Keratinocyte (primary cell): Measurements from ENCODE around the gene DPPA4. TPM values are rescaled to one million over a fixed set of nuclear protein-coding genes. Genes with fewer than 3 reads are reported as not detected.

ENCODE experiments used
- DNase-seq: peaks from one replicate; pipeline ENCODE4 v3.0.0-alpha.2; 2011; ENCODE audit warnings: low read depth, missing footprints, low spot score
- FAIRE-seq: peaks from 2 replicates; lab custom pipeline; 2011; peaks lifted over from hg19 to GRCh38; lab: Jason Lieb, UNC
- H2AFZ ChIP-seq: 2 replicates; pipeline ENCODE4 v1.6.0; 2012; ENCODE audit warnings: low read length, control low read depth, inconsistent platforms; ENCODE audit not compliant: control insufficient read depth
- H3K27ac ChIP-seq: 2 replicates; pipeline ENCODE4 v1.5.1; 2011; ENCODE audit warnings: low read length; ENCODE audit not compliant: control insufficient read depth, insufficient read depth
- H3K27me3 ChIP-seq: 3 replicates; pipeline ENCODE4 v1.6.0; 2011; ENCODE audit warnings: low read length; ENCODE audit not compliant: control insufficient read depth, insufficient read depth; ENCODE audit errors: extremely low read depth
- H3K36me3 ChIP-seq, 2 experiments: 2 replicates in 1 of 2; 3 replicates in 1 of 2; pipeline ENCODE4 v1.5.1; 2011; ENCODE audit warnings: low read length in 2 of 2, mild to moderate bottlenecking in 1 of 2; ENCODE audit not compliant: control insufficient read depth in 2 of 2, insufficient read depth in 2 of 2; ENCODE audit errors: extremely low read depth in 1 of 2
- H3K4me1 ChIP-seq: 3 replicates; pipeline ENCODE4 v1.5.1; 2011; ENCODE audit warnings: low read length; ENCODE audit not compliant: control insufficient read depth, insufficient read depth; ENCODE audit errors: extremely low read depth
- H3K4me2 ChIP-seq: 3 replicates; pipeline ENCODE4 v1.6.0; 2011; ENCODE audit warnings: low read depth, low read length; ENCODE audit not compliant: control insufficient read depth, insufficient read depth; ENCODE audit errors: extremely low read depth
- H3K4me3 ChIP-seq, 3 experiments: fragments of 200-600 bp in 1 of 3; sonication (generic) in 1 of 3; 2 replicates in 2 of 3; 3 replicates in 1 of 3; pipeline ENCODE4 v1.5.1; 2011 to 2016; ENCODE audit warnings: low read length in 3 of 3, mild to moderate bottlenecking in 3 of 3, control low read depth in 2 of 3, inconsistent platforms in 1 of 3, low read depth in 1 of 3, mixed read lengths in 1 of 3, mixed run types in 1 of 3, moderate library complexity in 1 of 3; ENCODE audit not compliant: control insufficient read depth in 2 of 3, insufficient read depth in 2 of 3; ENCODE audit errors: extremely low read depth in 1 of 3
- H3K79me2 ChIP-seq: 2 replicates; pipeline ENCODE4 v1.6.0; 2012; ENCODE audit warnings: low read length; ENCODE audit not compliant: control insufficient read depth, insufficient read depth
- H3K9ac ChIP-seq: 3 replicates; pipeline ENCODE4 v1.6.0; 2011; ENCODE audit warnings: low read length; ENCODE audit not compliant: control insufficient read depth, insufficient read depth; ENCODE audit errors: extremely low read depth
- H3K9me1 ChIP-seq: 3 replicates; pipeline ENCODE4 v1.6.0; 2011; ENCODE audit warnings: low read length; ENCODE audit not compliant: control insufficient read depth, insufficient read depth; ENCODE audit errors: extremely low read depth
- H3K9me3 ChIP-seq: 2 replicates; pipeline ENCODE4 v1.5.1; 2012; ENCODE audit warnings: low read depth, low read length; ENCODE audit not compliant: control insufficient read depth
- H4K20me1 ChIP-seq: 3 replicates; pipeline ENCODE4 v1.6.0; 2011; ENCODE audit warnings: low read length; ENCODE audit not compliant: control insufficient read depth, insufficient read depth; ENCODE audit errors: extremely low read depth
- EZH2 ChIP-seq: IDR thresholded peaks from one replicate; pipeline ENCODE4 v1.6.1; 2012; ENCODE audit warnings: inconsistent platforms, mild to moderate bottlenecking, low read length, moderate library complexity
- dilution Hi-C: fragments of 300-500 bp; cut with MboI; formaldehyde crosslinking; loops from one replicate; pipeline ENCODE4 v1.7.0; 2020; ENCODE audit warnings: low sequenced_read_pairs; ENCODE audit not compliant: extremely low pct_ligation_motif_present
- polyA plus RNA-seq, 5 experiments: library from polyadenylated mRNA; depleted of rRNA in 3 of 5; stranded (reverse) in 3 of 5; stranded (forward) in 1 of 5; unstranded in 1 of 5; fragments of >200 nt; gene quantifications; 1 replicate in 1 of 5; 2 replicates in 3 of 5; 3 replicates in 1 of 5; pipeline versions ENCODE4 v1.2.1 to v1.2.3, GENCODE V29; 2011 to 2012; ENCODE audit warnings: missing spikeins in 2 of 5, low read depth in 1 of 5, low replicate concordance in 1 of 5
- TF ChIP-seq, protein P1 (sequence below), 3 experiments: IDR thresholded peaks in 1 of 3; conservative IDR thresholded peaks in 1 of 3; optimal IDR thresholded peaks in 1 of 3; 2 replicates in 2 of 3; 3 replicates in 1 of 3; pipeline versions ENCODE3 to v1.5.1; 2011; ENCODE audit warnings: low read length in 3 of 3, mild to moderate bottlenecking in 3 of 3, moderate library complexity in 2 of 3, control low read depth in 1 of 3, inconsistent platforms in 1 of 3; ENCODE audit not compliant: insufficient read depth in 2 of 3; ENCODE audit errors: extremely low read depth in 1 of 3

The DPPA4 gene
- polyA plus RNA-seq, 1 donor (not counting 4 experiments of a cell fraction or from before 2014, with no cell fraction given), result not detected

- DNase-seq, result no peak
- H3K36me3 ChIP-seq, result no peaks in the 10 kb centered on the region
- no peak overlapping the region for H3K4me3 ChIP-seq
- no peak overlapping the region for H3K9ac ChIP-seq
- H4K20me1 ChIP-seq, result no peaks in the 10 kb centered on the region
- H2AFZ ChIP-seq, result no peak overlapping the region
- H3K4me2 ChIP-seq, result no peak overlapping the region
- no peak overlapping the region for H3K27ac ChIP-seq
- H3K9me1 ChIP-seq, result no peaks in the 10 kb centered on the region
- dilution Hi-C loops, result no loop called here
- H3K4me1 ChIP-seq, result no peaks in the 10 kb centered on the region
- peaks cover 3% of the 10 kb centered on the region for H3K9me3 ChIP-seq
- no peaks in the 10 kb centered on the region for H3K79me2 ChIP-seq
- H3K27me3 ChIP-seq, result no peaks in the 10 kb centered on the region
- TF ChIP-seq EZH2, result no peak
- TF ChIP-seq, protein P1, sequence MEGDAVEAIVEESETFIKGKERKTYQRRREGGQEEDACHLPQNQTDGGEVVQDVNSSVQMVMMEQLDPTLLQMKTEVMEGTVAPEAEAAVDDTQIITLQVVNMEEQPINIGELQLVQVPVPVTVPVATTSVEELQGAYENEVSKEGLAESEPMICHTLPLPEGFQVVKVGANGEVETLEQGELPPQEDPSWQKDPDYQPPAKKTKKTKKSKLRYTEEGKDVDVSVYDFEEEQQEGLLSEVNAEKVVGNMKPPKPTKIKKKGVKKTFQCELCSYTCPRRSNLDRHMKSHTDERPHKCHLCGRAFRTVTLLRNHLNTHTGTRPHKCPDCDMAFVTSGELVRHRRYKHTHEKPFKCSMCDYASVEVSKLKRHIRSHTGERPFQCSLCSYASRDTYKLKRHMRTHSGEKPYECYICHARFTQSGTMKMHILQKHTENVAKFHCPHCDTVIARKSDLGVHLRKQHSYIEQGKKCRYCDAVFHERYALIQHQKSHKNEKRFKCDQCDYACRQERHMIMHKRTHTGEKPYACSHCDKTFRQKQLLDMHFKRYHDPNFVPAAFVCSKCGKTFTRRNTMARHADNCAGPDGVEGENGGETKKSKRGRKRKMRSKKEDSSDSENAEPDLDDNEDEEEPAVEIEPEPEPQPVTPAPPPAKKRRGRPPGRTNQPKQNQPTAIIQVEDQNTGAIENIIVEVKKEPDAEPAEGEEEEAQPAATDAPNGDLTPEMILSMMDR (optimal IDR thresholded peaks at IDR 0.05 in 1 of 3, IDR thresholded peaks at IDR 0.05 in 1 of 3, conservative IDR thresholded peaks at IDR 0.05 in 1 of 3; ENCODE audit: extremely low read depth in 1 of 3, insufficient read depth in 2 of 3, low read length in 3 of 3), result no peak
- no peak for FAIRE-seq
These were observed 5.7 kb downstream of the DPPA4 start for GRCh38 chr3:109331692-109332091.

DNA sequence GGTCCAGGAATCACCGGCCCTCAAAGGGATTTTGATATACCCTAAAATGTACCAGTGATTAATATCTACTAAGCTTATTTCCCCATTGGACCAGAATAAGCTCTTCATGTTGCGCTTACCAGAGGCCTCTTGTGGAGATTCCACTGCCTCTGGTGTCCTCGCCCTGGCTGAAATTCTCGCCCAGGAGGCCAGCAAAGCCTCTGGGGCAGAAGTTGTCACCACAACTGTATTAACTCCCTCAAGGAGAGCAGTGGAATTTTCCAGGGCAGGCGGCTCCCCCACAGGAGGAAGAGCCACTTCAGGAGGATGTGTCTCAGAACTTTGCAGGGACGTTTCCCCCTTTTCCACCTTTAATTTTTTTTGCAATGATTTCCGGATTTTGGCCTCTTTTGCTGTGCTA, 6.9 kb downstream of the DPPA4 start:
- Histone ChIP-seq H3K9me3 (peaks cover 3% of the 10 kb centered on the region), H3K9ac (no peak overlapping the region), H3K27ac (no peak overlapping the region), H3K27me3 (no peaks in the 10 kb centered on the region), H3K9me1 (no peaks in the 10 kb centered on the region), H3K36me3 (no peaks in the 10 kb centered on the region), H3K4me3 (no peak overlapping the region), H3K4me1 (no peaks in the 10 kb centered on the region), H4K20me1 (no peaks in the 10 kb centered on the region), H3K4me2 (no peak overlapping the region), H2AFZ (no peak overlapping the region), H3K79me2 (no peaks in the 10 kb centered on the region)
- no peak for TF ChIP-seq EZH2
- TF ChIP-seq, protein P1 (optimal IDR thresholded peaks at IDR 0.05 in 1 of 3, IDR thresholded peaks at IDR 0.05 in 1 of 3, conservative IDR thresholded peaks at IDR 0.05 in 1 of 3; ENCODE audit: extremely low read depth in 1 of 3, insufficient read depth in 2 of 3, low read length in 3 of 3), result no peak
- dilution Hi-C loops, result no loop called here
- FAIRE-seq, result no peak
- no peak for DNase-seq
